ACC112 (cell line): ENCODE measurements around the gene SCD5.

Source experiments
- H2AFZ ChIP-seq: fragments of 200-600 bp; sonication (generic); one replicate; pipeline ENCODE4 v1.6.0; 2017; ENCODE audit warnings: antibody characterized with exemption, low read length; ENCODE audit not compliant: unreplicated experiment
- H3K27ac ChIP-seq: fragments of 200-600 bp; sonication (generic); 2 replicates; pipeline ENCODE4 v1.5.1; 2014; ENCODE audit warnings: low read depth, mild to moderate bottlenecking, antibody characterized with exemption, low read length, moderate library complexity
- H3K27me3 ChIP-seq: fragments of 200-600 bp; sonication (generic); 2 replicates; pipeline ENCODE4 v1.6.1; 2014; ENCODE audit warnings: mild to moderate bottlenecking, antibody characterized with exemption, low read length, moderate library complexity, mixed read lengths; ENCODE audit not compliant: insufficient read depth
- H3K36me3 ChIP-seq: fragments of 200-600 bp; sonication (generic); 2 replicates; pipeline ENCODE4 v1.6.1; 2016; ENCODE audit warnings: mild to moderate bottlenecking, antibody characterized with exemption, low read length, moderate library complexity, mixed read lengths; ENCODE audit not compliant: insufficient read depth
- H3K4me1 ChIP-seq: fragments of 200-600 bp; sonication (generic); one replicate; pipeline ENCODE4 v1.6.1; 2016; ENCODE audit warnings: low read length, mixed read lengths; ENCODE audit not compliant: insufficient read depth, unreplicated experiment, control insufficient read depth
- H3K4me3 ChIP-seq: fragments of 200-600 bp; sonication (generic); 2 replicates; pipeline ENCODE4 v1.5.1; 2014; ENCODE audit warnings: mild to moderate bottlenecking, low read depth, low read length
- H3K79me2 ChIP-seq: fragments of 200-600 bp; sonication (generic); one replicate; pipeline ENCODE4 v1.6.0; 2016; ENCODE audit warnings: low read length; ENCODE audit not compliant: control insufficient read depth, unreplicated experiment, insufficient read depth

Gene SCD5

GRCh38 chr4:82638479-82638878, 160.1 kb downstream of the SCD5 start:
- Histone ChIP-seq H3K4me1 (no peaks in the 10 kb centered on the region), H3K27ac (no peak overlapping the region), H3K79me2 (no peaks in the 10 kb centered on the region), H3K27me3 (no peaks in the 10 kb centered on the region), H3K36me3 (no peaks in the 10 kb centered on the region), H3K4me3 (no peak overlapping the region), H2AFZ (no peak overlapping the region)

GRCh38 chr4:82630079-82630478, 168.5 kb downstream of the SCD5 start:
- Histone ChIP-seq H3K79me2 (no peaks in the 10 kb centered on the region), H3K4me3 (no peak overlapping the region), H3K4me1 (peaks cover 8% of the 10 kb centered on the region), H2AFZ (no peak overlapping the region), H3K36me3 (no peaks in the 10 kb centered on the region), H3K27me3 (no peaks in the 10 kb centered on the region), H3K27ac (no peak overlapping the region)

- Histone ChIP-seq H3K36me3 (no peaks in the 10 kb centered on the region), H3K4me3 (no peak overlapping the region), H2AFZ (no peak overlapping the region), H3K4me1 (peaks cover 8% of the 10 kb centered on the region), H3K79me2 (no peaks in the 10 kb centered on the region), H3K27me3 (no peaks in the 10 kb centered on the region), H3K27ac (no peak overlapping the region)
Measured at GRCh38 chr4:82629238-82630000, 169.2 kb downstream of the SCD5 start.

GRCh38 chr4:82626251-82626868, 172.2 kb downstream of the SCD5 start:
- Histone ChIP-seq H3K79me2 (no peaks in the 10 kb centered on the region), H2AFZ (no peak overlapping the region), H3K4me1 (peaks cover 8% of the 10 kb centered on the region), H3K27ac (no peak overlapping the region), H3K27me3 (no peaks in the 10 kb centered on the region), H3K36me3 (no peaks in the 10 kb centered on the region), H3K4me3 (no peak overlapping the region)

- no peak overlapping the region for H2AFZ ChIP-seq
- peaks cover 8% of the 10 kb centered on the region for H3K4me1 ChIP-seq
- no peaks in the 10 kb centered on the region for H3K27me3 ChIP-seq
- no peak overlapping the region for H3K4me3 ChIP-seq
- H3K79me2 ChIP-seq, result no peaks in the 10 kb centered on the region
- no peaks in the 10 kb centered on the region for H3K36me3 ChIP-seq
- H3K27ac ChIP-seq, result no peak overlapping the region
Measured at GRCh38 chr4:82624819-82625218, 173.8 kb downstream of the SCD5 start.

- Histone ChIP-seq H3K79me2 (no peaks in the 10 kb centered on the region), H2AFZ (no peak overlapping the region), H3K36me3 (no peaks in the 10 kb centered on the region), H3K4me3 (no peak overlapping the region), H3K27me3 (peaks cover 8% of the 10 kb centered on the region; the same call in 1 of the 2 replicates), H3K4me1 (no peaks in the 10 kb centered on the region), H3K27ac (no peak overlapping the region)
Measured at GRCh38 chr4:82623121-82623683, 175.4 kb downstream of the SCD5 start.

- no peaks in the 10 kb centered on the region for H3K36me3 ChIP-seq
- H3K27ac ChIP-seq, result no peak overlapping the region
- no peaks in the 10 kb centered on the region for H3K4me1 ChIP-seq
- no peak overlapping the region for H3K4me3 ChIP-seq
- H3K27me3 ChIP-seq, result peaks cover 17% of the 10 kb centered on the region
- H2AFZ ChIP-seq, result no peak overlapping the region
- H3K79me2 ChIP-seq, result no peaks in the 10 kb centered on the region
Measured at GRCh38 chr4:82621251-82621650, 177.3 kb downstream of the SCD5 start.

- no peak overlapping the region for H2AFZ ChIP-seq
- H3K27ac ChIP-seq, result no peak overlapping the region
- H3K27me3 ChIP-seq, result peaks cover 25% of the 10 kb centered on the region
- no peaks in the 10 kb centered on the region for H3K4me1 ChIP-seq
- no peak overlapping the region for H3K4me3 ChIP-seq
- no peaks in the 10 kb centered on the region for H3K36me3 ChIP-seq
- H3K79me2 ChIP-seq, result no peaks in the 10 kb centered on the region
Measured at GRCh38 chr4:82620126-82620735, 178.4 kb downstream of the SCD5 start.

GRCh38 chr4:82618103-82618720, 180.4 kb downstream of the SCD5 start:
- Histone ChIP-seq H2AFZ (no peak overlapping the region), H3K27ac (no peak overlapping the region), H3K79me2 (no peaks in the 10 kb centered on the region), H3K27me3 (peaks cover 31% of the 10 kb centered on the region), H3K36me3 (no peaks in the 10 kb centered on the region), H3K4me1 (no peaks in the 10 kb centered on the region), H3K4me3 (no peak overlapping the region)

GRCh38 chr4:82614838-82615449, 183.7 kb downstream of the SCD5 start:
- no peak overlapping the region for H3K27ac ChIP-seq
- no peaks in the 10 kb centered on the region for H3K4me1 ChIP-seq
- H3K4me3 ChIP-seq, result no peak overlapping the region
- H3K79me2 ChIP-seq, result no peaks in the 10 kb centered on the region
- no peak overlapping the region for H2AFZ ChIP-seq
- peaks cover 31% of the 10 kb centered on the region for H3K27me3 ChIP-seq
- no peaks in the 10 kb centered on the region for H3K36me3 ChIP-seq
